Stimulated activated CD8-positive, alpha-beta memory T cell treated with anti-CD3 and anti-CD28 coated beads, Interleukin-7, amount 100 ng/mL, for 4 hours (primary cell): Measurements from ENCODE around the gene NCKAP1.
"Not testable (repeated sequence)": the region's sequence is repeated elsewhere in the genome, so short reads cannot be mapped to it uniquely, and the experiment has no call there.

Experiments used
- DNase-seq, 2 donors: peaks; one replicate each; pipeline ENCODE4 v3.0.0-alpha.2; 2020; ENCODE audit warnings: low read depth in 2 of 2

Gene NCKAP1

GRCh38 chr2:183009249-183009899, 28.9 kb downstream of the NCKAP1 start:
- no peak for DNase-seq

DNA sequence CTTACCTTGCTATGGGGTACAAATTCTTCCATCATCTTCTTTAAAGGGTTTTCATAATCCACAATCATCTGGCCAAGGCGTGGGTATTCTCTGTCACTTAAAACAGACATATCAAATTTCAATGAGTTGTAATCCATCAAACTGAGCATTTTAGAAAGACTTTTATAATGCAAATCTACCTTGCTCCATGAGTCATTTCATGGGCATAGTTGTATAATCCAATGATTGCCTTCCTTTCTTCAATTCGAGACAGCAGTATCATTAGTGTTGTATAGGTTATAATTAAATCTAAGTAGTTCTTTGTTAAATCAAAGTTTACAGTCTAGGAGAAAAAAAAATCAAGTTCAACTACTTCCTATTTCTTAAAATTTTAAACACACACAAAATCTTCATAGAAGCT, 36.3 kb downstream of the NCKAP1 start:
- DNase-seq = no peak

- DNase-seq = no peak
Observed at GRCh38 chr2:183000846-183001245, 37.4 kb downstream of the NCKAP1 start.

DNA sequence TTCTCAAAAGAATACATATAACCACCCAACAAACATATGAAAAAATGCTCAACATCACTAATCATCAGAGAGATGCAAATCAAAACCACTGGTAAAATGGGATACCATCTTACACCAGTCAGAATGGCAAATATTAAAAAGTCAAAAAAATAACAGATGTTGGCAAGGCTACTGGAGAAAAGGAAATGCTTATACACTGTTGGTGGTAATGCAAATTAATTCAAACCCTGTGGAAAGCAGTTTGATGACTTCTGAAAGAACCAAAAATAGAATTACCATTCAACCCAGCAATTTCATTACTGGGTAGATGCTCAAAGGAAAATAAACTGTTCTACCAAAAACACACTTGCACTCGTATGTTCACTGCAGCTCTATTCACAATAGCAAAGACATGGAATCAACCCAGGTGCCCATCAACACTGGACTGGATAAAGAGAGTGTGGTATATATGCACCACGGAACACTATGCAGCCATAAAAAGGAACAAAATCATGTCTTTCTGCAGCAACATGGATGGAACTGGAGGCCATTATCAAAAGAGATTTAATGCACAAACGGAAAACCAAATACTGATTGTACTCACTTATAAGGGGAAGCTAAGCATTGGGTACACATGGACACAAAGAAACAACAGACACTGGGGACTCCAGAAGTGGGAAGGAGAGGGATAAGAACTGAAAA, 38.8 kb downstream of the NCKAP1 start:
- no peak for DNase-seq

GRCh38 chr2:182994228-182994912, 43.9 kb downstream of the NCKAP1 start:
- no peak for DNase-seq

- no peak for DNase-seq
Observed at GRCh38 chr2:182982941-182983340, 55.3 kb downstream of the NCKAP1 start.

DNA sequence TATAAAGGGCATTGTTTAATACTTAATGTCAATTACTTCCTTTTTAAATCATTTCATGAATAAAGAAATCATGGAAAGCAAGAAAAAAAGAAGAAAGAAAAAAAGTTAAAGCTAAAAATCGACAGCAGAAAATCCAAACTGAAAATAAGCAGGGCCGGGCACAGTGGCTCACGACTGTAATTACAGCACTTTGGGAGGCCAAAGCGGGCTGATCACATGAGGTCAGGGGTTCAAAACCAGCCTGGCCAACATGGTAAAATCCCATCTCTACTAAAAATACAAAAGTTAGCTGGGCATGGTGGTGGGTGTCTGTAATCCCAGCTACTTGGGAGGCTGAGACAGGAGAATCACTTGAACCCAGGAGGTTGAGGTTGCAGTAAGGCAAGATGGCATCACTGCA, 56.8 kb downstream of the NCKAP1 start:
- not testable (repeated sequence) for DNase-seq

- no peak for DNase-seq
Observed at GRCh38 chr2:182980652-182981051, 57.6 kb downstream of the NCKAP1 start.

GRCh38 chr2:182980115-182980514, 58.1 kb downstream of the NCKAP1 start:
- DNase-seq = no peak

DNA sequence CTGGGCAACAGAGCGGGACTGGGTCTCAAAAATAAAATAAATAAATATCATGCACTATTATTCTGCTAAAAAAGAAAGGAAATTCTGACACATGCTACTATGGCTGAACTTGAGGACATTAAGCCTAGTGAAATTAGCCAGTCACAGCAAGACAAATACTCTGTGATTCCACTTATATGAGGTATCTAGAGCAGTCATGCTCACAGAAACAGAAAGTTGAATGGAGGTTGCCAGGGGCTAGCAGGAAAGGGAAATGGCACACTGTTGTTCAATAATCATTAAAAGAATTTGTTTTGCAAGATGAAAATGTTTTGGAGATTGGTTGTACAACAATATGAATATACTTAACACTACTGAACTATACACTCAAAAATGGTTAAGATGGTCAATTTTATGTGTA, 60.8 kb downstream of the NCKAP1 start:
- no peak for DNase-seq

GRCh38 chr2:182973441-182974352, 64.6 kb downstream of the NCKAP1 start:
- no peak for DNase-seq

GRCh38 chr2:182972548-182972942, 65.7 kb downstream of the NCKAP1 start:
- DNase-seq = no peak

DNA sequence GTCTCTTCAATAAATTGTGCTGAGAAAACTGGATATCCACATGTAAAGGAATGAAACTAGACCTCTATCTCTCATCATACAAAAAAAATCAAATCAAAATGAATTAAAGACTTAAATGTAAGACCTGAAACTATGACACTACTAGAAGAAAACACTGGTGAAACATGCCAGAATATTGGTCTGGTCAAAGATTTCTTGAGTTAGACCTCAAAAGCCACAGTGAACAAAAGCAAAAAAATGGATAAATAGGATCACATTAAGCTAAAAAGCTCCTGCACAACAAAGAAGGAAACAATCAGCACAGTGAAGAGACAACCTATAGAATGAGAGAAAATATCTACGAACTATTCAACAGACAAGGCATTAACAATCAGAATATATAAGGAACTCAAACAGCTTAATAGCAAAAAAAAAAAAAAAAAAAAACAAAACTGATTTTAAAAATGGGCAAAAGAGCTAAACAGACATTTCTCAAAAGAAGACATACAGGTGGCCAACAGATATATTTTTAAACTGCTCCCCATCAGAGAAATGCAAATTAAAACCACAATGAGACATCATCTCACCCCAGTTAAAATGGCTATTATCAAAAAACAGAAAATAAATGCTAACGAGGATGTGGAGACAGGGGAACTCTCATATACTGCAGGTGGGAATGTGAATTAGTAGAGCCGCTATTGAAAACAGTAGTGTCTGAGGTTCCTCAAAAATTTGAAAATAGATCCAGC, 66.3 kb downstream of the NCKAP1 start:
- no peak for DNase-seq

DNA sequence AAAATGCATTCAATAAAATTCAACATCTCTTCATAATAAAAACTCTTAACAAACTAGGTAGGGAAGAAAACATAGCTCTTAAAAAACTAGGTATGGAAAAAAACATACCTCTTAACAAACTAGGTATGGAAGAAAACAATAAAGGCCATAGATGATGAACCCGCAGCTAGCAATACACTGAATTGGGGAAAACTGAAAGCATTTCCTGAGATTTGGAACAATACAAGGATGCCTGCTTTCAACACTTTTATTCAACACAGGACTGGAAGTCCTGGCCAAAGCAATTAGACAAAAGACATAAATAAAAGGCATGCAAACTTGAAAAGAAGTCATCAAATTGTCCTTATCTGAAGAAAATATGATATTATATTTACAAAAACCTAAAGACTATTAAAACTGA, 67.8 kb downstream of the NCKAP1 start:
- DNase-seq = no peak

DNA sequence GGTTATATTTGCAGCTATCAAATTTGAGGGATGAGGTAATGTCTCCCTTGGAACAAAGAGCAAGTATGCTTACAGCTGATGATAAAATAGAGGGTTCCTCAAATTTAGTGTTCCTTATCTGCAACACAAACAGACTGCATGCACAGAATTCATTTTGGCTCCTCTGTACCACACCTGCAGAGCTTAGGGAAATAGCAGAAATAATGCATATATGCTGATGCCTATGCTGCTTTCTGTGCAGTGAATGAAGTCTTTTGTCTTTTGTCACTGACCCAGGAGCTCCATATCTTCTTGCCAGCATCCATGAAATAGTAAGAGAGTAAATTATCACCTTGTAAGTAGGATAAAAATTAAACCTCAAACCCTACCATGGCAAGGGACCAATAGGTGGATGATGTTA, 69.8 kb downstream of the NCKAP1 start:
- DNase-seq = no peak

DNA sequence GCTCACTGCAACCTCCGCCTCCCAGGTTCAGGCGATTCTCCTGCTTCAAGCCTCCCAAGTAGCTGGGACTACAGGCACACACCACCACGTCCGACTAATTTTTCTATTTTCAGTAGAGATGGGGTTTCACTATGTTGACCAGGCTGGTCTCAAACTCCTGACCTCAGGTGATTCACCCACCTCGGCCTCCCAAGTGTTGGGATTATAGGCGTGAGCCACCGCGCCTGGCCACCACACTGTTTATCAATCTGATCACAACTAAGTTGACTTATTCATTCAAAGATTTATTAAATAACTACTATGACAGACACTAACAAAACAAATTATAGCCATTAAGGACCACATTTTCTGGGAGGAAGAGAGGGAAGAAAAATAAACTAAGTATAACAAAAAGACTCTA, 71.9 kb downstream of the NCKAP1 start:
- DNase-seq = not testable (repeated sequence)

DNA sequence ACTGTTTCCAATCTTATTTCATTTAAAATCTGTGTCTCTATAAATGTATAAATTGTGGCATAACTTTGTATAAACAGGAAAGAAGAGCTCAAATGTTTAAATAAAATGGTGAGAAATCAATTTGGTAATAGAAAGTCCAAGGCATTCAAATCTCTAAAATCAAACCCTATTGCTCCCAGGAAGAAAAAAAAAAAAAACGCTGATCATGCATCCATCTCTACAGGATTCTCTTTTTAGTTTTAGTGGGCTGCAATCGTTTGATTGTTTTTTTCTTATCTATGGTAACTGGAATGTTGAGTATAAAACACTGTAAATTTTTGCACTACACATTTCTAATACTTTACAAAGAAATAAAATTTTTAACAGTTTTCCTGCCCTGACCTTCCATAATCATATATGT, 75.6 kb downstream of the NCKAP1 start:
- DNase-seq = no peak

GRCh38 chr2:182960869-182961268, 77.4 kb downstream of the NCKAP1 start:
- not testable (repeated sequence) for DNase-seq

DNA sequence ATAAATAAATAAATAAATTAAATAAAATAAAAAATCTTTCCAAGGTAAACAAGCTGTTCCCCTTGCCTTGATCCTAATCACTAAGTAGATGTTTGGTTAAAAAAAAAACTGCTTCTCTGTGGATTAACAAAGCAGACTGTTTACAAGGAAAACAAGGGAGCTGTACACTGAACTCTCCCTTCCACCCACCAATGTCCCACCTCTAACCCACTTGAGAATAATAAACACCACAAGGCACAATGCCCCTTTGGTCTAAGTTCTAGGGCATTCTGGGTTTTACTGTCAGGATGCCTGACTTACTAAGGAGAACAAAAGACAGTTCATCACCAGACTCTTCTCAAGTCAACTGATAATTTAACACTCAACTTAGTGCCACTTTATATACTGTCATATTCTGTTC, 83.5 kb downstream of the NCKAP1 start:
- no peak for DNase-seq

GRCh38 chr2:182952741-182953450, 85.4 kb downstream of the NCKAP1 start:
- no peak for DNase-seq
